HFF-Myc (cell line): ENCODE results near the gene PADI2.
A peak's percentile ranks its signal among the peaks of the same experiment; 100 is the strongest.

Experiments
- DNase-seq: peaks from one replicate; pipeline ENCODE4 v3.0.0-alpha.2; 2011; ENCODE audit warnings: low read depth; ENCODE audit errors: extremely low read depth
- H3K4me3 ChIP-seq: replicated peaks from 2 replicates; pipeline ENCODE4 v1.5.1; 2011; ENCODE audit warnings: low read depth, mild to moderate bottlenecking, control low read depth, low read length
- CTCF ChIP-seq: IDR thresholded peaks from 2 replicates; pipeline ENCODE4 v1.5.1; 2012; ENCODE audit warnings: mild to moderate bottlenecking, low read depth, low read length, control low read depth; ENCODE audit errors: missing control alignments

Gene PADI2

DNA sequence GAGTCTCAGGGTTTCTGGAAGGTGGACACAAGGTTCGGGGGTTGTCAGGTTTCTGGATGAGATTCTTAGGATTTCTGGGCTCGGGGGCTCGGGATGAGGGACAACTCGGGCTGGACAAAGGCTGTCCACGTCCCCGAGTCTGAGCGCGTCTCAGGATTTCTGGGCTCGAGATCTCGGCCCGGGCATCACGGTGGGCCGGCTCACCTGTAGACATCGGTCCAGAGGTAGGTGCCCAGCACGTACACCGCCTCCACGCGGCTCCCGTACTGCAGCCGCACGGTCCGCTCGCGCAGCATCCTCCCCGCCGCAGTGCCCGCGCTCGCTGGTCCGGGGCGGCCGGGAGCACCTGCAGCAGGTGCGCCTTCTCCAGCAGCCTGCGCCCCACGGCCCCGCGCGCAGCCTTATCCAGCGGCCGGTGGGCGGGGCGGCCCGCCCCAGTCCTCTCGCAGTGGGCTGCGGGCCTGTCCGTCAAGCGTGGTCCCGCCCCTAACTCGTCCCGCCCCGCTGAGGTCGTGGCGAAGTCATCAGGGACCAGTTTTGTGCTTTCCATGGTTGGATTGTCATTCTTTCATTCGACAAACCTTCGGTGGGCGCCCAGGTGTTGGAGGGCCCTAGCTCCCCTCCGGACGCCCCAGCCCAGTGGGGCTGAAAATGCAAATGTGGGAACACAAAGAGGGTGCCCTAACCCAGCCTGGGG is at the start of gene PADI2:
TSS of gene PADI2 (minus strand) at position 376 of the 697 bp plus-strand sequence. CDS start at position 296, 80 bp downstream.
- DNase-seq: no peak
- H3K4me3 ChIP-seq: peak within 1 kb of the TSS; percentile 32
- TF ChIP-seq CTCF: no peak

DNA sequence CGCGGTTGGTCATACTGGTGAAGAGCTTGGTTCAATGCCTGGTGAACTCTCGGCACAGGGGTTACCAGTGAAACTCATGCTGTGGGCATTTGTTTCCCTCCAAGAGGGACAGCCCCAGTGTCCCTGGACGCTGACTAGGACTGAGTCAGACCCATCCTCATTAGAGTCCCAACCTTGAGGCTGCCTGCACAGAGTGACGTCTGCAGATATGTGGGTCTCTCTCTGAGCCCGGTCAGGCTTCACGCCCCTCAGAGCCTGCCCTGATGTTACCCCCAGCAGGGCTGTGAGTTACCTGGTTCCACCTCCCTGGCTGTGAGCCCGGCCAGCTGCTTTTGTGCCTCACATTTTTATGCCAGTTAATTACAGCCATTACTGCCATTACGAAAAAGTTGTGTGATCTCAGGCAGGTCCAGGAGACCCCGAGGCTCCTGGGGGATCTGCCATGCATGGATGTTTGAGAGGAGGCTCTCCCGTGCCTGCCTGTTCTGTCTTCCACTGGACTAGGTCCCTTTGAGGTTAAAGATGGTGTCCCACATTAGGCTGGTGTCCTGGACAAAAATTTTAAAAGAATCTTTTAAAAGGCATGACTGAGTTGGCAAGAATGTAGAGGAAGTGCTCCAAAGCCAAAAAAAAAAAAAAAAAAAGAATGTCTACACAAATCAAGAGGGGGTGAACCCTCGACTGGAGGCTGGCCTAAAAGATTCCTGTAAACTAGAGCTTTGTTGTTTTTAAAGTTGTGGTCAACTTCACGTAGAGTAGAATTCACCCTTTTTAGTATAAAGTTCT is 49.0 kb upstream of the PADI2 start:
- no peak overlapping the region for H3K4me3 ChIP-seq
- TF ChIP-seq CTCF: no peak
- peak; percentile 54 for DNase-seq

GRCh38 chr1:17167786-17168090 is 48.5 kb upstream of the PADI2 start:
- H3K4me3 ChIP-seq: no peak overlapping the region
- TF ChIP-seq CTCF: no peak
- no peak for DNase-seq

- no peak overlapping the region for H3K4me3 ChIP-seq
- TF ChIP-seq CTCF: no peak
- DNase-seq: no peak
Observed at GRCh38 chr1:17167041-17167785, 48.0 kb upstream of the PADI2 start.

DNA sequence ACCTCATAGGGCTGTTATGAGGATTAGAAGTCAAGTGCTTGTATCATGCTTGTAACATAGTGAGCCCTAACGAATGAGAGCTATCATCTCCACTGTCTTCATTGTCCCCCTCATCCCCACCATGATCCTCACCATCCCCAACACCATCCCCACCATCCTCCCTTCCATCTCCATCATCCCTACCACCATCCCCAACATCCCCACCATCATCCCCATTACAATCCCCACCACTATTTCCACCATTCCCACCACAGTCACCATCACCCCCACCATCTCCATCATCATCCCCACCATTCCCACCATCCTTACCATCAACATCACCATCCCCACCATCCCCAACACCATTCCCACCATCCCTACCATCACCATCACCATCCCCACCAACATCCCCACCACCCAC is 46.6 kb upstream of the PADI2 start:
- H3K4me3 ChIP-seq: no peak overlapping the region
- no peak for TF ChIP-seq CTCF
- no peak for DNase-seq

- no peak overlapping the region for H3K4me3 ChIP-seq
- TF ChIP-seq CTCF: no peak
- no peak for DNase-seq
Observed at GRCh38 chr1:17163789-17164666, 44.8 kb upstream of the PADI2 start.
